ENCODE measurements around the gene ASCL5.

The ASCL5 gene

DNA sequence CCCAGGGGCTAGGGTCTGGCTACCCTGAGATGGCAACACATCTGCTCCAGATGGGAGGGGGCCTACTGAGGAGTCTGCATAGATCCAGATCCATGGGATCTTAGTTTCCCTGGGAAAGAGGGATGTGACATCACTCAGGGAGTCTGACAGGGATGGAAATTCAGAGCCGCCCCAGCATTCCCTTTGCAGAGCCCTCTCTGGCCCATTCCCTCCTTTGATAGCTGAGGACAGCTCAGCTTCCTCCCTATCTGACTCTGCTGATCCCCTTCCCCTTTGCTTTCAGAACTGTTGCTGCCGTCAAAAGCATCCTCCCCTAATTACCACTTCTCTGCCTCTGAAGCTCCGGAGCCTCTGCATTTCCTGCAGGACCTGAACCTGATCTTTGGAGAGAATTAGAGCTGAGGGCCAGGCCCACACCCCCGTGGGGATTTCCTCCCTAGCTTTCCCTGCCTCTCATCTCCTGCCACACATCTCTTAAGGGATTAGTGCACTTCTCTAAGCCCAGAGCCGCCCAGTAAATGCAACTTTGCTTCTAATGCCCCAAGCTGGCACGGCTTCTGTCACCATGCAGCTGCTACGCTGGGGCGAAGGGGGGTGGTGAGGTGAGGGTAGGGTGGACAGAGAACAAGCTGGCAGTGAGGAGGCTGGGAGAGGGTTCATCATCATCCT, 9.5 kb upstream of the ASCL5 start:
- no peak for DNase-seq

DNA sequence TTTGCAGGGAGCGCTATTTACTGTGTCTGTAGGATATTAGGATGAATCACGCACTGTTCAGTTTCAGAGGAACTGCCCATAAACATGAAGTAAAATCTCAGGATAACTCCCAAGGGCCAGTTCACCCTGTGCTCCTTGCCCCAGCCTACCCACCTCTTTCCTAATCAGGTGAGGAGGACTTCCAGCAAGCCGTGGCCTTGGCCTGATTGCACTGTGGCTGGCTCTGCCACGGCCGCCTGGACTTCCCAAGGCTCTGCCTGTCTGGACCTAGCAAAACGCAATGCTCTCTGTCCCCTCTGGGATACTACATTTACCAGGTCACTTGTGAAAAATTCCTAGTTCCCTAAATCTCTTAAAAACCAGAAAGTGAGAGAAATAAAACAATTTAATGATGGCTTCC, 7.4 kb upstream of the ASCL5 start:
- DNase-seq, result no peak

GRCh38 chr1:201131398-201131797, 4.4 kb upstream of the ASCL5 start:
- no peak for DNase-seq

GRCh38 chr1:201128962-201129361, 2.0 kb upstream of the ASCL5 start:
- DNase-seq, result no peak

GRCh38 chr1:201128476-201128875, 1.5 kb upstream of the ASCL5 start:
- no peak for DNase-seq

GRCh38 chr1:201127755-201128455, 921 bp upstream of the ASCL5 start:
- no peak for DNase-seq

GRCh38 chr1:201126463-201126831, 537 bp downstream of the ASCL5 start:
- no peak for DNase-seq

DNA sequence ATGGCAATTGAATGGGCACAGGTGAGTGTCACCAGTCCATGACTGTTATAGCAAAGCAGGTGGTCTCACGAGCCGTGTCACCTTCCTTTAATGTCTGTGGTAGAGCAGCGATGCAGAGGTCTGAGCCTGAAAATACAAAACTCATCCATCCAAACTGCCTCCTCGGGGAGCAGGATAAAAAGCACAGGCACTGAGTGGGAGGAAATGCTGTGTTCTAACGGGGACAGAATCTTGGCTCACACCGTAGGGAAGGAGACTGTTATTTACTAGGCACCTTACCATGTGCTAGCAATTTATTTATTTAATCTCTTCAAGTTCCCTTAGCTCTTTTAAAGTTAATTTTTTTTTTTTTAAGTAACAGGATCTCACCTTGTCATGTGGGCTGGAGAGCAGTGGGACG, 1.2 kb downstream of the ASCL5 start:
- no peak for DNase-seq

- DNase-seq, result no peak
Observed at GRCh38 chr1:201125019-201125418, 2.0 kb downstream of the ASCL5 start.

GRCh38 chr1:201123866-201124265, 3.1 kb downstream of the ASCL5 start:
- DNase-seq, result no peak

DNA sequence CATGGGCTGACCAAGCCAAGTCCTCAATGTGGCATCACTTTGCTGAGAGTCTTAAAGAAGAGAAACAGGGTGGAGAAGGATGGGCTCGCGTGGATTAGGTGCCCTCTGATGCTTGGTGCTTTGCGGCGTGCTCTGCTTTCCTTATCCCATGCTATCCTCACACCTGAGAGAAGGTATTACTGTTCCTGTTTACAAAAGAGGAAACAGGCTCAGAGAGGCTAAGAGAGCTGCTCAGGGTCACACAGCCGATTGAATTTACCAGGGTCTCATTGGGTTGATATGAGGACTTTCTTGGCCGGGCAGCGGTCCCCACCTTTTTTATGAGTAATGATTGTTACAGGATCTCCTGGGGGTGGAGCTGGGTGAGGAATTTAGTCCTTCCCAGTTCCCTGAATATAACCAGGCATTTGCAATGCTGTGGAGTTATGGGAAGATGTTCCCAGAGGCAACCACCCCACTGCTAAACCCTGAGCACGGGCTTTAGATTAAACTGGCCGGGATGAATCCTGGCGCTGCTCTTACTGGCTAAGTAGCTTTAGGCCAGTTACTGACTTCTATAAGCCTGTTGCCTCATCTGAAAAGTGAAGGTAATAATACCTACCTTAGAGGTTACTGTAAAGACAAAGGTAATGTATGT, 4.5 kb downstream of the ASCL5 start:
- DNase-seq, result no peak

DNA sequence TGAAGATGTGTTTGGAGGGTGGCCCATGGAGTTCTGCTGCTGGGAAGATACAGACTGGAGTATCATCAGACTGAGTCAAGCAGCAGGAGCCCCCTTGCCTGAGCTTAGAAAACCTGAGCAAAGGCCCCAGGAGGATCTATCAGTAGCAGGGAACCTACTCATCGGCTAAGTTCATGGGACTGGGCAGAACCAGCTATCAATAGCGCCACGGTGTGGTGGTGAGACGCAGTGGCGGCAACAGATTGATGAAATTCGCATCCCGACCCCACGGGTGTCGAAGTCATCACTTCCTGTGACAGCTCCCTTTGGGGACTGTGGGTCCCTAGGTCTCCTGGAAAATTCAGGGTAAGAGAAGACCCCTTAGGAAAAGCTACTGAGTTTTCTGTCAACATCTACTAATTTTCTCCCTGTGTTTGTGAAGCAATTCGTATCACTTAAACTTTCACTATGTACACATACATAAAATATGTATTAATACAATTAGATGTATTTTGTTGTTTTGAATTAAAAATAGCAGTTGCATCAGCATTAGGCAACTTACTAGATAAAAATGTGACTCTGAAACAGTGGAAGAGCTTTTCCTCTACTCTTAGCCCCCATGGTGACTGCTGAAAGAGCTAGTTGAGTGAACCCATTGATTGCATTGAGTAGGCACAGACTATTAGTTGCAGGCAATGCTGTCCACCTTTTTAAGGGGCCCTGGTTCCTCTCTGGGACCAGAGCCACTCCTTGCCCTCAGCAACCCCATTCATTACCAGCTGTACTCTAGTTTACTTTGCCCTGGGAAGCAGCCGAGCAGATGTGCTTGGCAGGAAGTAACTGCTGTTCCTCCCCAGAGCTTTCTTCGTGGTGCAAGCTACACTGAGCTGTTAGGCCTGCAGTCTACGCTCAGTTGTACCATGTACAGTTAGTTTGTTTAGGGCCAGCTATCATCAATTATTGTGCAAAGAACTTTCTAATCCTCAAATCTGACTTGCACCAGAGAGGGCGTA, 7.5 kb downstream of the ASCL5 start:
- peak; percentile 54 to 66 for DNase-seq

DNA sequence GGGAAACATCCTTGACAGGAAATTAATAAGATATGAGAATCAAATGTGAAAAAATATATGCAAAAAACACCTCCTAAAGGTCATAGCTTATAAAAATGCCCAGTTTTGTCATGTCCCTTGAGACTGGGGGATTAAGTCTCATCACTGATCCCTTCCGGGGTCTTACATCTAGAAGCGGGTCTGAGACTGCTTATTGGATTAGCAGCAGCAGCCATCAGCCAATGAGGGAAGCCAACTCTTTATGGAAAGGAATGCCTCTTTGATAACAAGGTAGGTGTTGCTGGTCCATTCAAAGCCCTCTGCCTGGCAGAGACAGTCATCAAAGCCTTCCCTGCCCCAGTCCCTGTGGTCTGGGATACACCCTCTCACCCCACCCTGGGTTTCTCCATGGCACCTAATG, 10.9 kb downstream of the ASCL5 start:
- no peak for DNase-seq

GRCh38 chr1:201115390-201115937, 11.5 kb downstream of the ASCL5 start:
- no peak for DNase-seq

DNA sequence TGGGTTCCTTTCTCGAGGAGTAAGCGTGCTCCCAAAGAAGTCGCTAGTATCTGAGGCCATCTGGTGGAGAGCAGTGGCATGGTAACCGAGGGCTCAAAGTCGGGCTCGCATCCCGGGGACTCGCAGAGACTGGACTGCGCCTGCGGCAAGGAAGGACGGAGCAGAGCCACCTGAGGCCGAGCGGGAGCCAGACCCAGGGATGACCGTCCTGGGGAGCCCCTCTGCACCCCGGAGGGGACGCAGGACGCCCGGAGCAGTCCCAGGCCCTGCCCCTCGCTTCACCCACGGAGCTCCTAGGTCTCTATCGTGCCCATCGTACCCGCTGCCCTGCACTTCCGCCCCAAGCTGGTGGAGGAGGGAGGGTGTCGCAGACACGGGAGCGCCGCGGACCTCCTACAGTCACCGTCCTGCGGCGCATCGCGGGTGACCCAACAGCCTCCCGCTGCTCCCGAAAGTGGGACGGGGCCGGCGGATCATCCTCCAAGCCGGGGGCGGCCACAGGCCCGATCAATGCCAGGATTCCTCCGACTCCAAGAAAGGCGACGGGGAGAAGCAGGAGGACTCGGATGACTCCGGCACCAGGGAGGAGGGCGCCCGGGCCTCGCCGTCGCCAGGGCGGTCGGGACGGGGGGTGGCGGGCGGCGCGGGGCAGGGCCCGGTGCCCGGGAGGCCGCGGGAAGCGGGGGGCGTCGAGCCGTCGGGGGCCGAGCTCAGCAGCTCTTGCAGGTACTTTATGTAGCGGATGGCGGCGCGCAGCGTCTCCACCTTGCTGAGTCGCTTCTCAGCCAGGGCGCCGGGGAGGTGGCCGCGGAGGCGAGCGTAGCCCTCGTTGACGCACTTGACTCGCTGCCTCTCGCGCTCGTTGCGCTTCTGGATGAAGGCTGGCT, 12.5 kb downstream of the ASCL5 start:
- DNase-seq, result peak; percentile 84 to 90

GRCh38 chr1:201113451-201114244, 13.3 kb downstream of the ASCL5 start:
- DNase-seq, result no peak

- DNase-seq, result no peak
Observed at GRCh38 chr1:201112926-201113325, 14.1 kb downstream of the ASCL5 start.

DNA sequence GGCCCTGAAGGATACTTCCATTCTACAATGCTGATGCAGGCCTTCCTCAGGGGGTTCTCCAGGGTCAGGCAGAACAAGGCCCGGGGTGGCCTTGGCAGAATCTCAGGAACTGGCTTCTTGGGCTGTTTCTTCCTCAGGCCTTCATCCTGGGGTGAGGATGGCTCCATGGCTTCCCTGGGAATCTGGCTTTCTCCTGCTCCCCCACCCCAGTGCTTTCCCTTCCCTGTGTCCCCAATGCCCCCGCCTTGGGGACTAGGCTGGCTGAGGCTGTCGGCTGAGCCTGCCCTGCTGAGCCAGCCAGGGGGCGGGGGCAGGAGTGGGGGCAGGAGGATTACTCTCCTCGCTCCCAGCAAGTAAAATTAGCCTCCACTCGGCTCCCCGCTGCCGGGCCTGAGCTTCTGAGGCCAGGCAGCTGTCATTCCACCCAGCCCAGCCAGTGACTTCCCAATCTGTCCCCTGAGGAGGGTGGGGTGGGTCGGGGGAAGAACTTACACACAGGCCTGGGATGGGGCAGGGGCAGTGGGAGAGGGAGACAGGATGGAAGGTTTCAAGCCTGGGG, 14.7 kb downstream of the ASCL5 start, which contains the start of gene CACNA1S:
TSS of gene CACNA1S (minus strand) at position 254 of the 559 bp plus-strand sequence. CDS start at position 167, 87 bp downstream.
- DNase-seq, result no peak

- no peak for DNase-seq
Observed at GRCh38 chr1:201111672-201112071, 15.3 kb downstream of the ASCL5 start.

GRCh38 chr1:201111156-201111555, 15.8 kb downstream of the ASCL5 start:
- DNase-seq, result no peak
